HepG2 (cell line): ENCODE results near the gene AUTS2. TPM values are rescaled to one million over a fixed set of nuclear protein-coding genes. Genes with fewer than 3 reads are reported as not detected.

Experiments
- ATAC-seq: fragments of 200-7000 bp; cut with Tn5 transposase; 3 replicates; pipeline ENCODE4 v1.9.1; 2020; ENCODE audit warnings: mild to moderate bottlenecking, moderate library complexity
- BruUV-seq: library from RNA; stranded (reverse); fragments of 400-500 nt; replicated peaks from 2 replicates; lab custom pipeline; 2021; lab: Mats Ljungman, UMichigan
- CTCF ChIA-PET: fragments of 300-600 bp; formaldehyde crosslinking; extraction: SDS; loops from one replicate; lab custom pipeline; 2021; ENCODE audit warnings: low total read pairs, inconsistent platforms, low intra/inter-chr PET ratio; lab: Yijun Ruan, JAX
- POLR2A ChIA-PET: fragments of 350-600 bp; sonication (Branson Sonifier 250); formaldehyde crosslinking; loops from one replicate; lab custom pipeline; 2020; ENCODE audit warnings: antibody characterized with exemption, inconsistent platforms; lab: Yijun Ruan, JAX
- DNase-seq: peaks from one replicate; pipeline ENCODE4 v3.0.0-alpha.2; 2015; ENCODE audit warnings: low spot score
- FAIRE-seq: peaks from 3 replicates; lab custom pipeline; 2011; peaks lifted over from hg19 to GRCh38; lab: Jason Lieb, UNC
- H2AFZ ChIP-seq: one replicate; pipeline ENCODE4 v1.6.1; 2011; ENCODE audit warnings: low read length, inconsistent platforms
- H3K27ac ChIP-seq: fragments of 300-600 bp; 3 replicates; pipeline ENCODE4 v1.8.0; 2011; ENCODE audit warnings: mixed run types, mild to moderate bottlenecking, mixed read lengths, low read length, inconsistent platforms; ENCODE audit not compliant: insufficient read depth; ENCODE audit errors: extremely low read length
- H3K27me3 ChIP-seq, 2 experiments: fragments of 200-600 bp in 1 of 2; 2 replicates in 1 of 2; 3 replicates in 1 of 2; pipeline versions ENCODE4 v1.6.0 to v1.8.0; 2011; ENCODE audit warnings: low read length in 2 of 2, mild to moderate bottlenecking in 2 of 2, moderate library complexity in 2 of 2, inconsistent platforms in 1 of 2; ENCODE audit not compliant: insufficient read depth in 2 of 2, control insufficient read depth in 1 of 2
- H3K36me3 ChIP-seq, 2 experiments: fragments of 200-600 bp in 1 of 2; replicated peaks in 1 of 2; 2 replicates in 1 of 2; 3 replicates in 1 of 2; pipeline versions ENCODE4 v1.5.1 to v1.8.0; 2011; ENCODE audit warnings: low read length in 2 of 2, inconsistent platforms in 1 of 2; ENCODE audit not compliant: insufficient read depth in 2 of 2, control insufficient read depth in 1 of 2
- H3K4me1 ChIP-seq: 2 replicates; pipeline ENCODE4 v1.5.1; 2012; ENCODE audit warnings: low read length, inconsistent platforms; ENCODE audit not compliant: insufficient read depth
- H3K4me2 ChIP-seq: 2 replicates; pipeline ENCODE4 v1.6.0; 2011; ENCODE audit warnings: low read depth, low read length, inconsistent platforms
- H3K4me3 ChIP-seq, 3 experiments: fragments of 200-600 bp in 1 of 3; sonication (generic), shearing (Covaris generic) in 1 of 3; replicated peaks in 1 of 3; 2 replicates each; pipeline ENCODE4 v1.5.1; 2011 to 2016; ENCODE audit warnings: low read length in 3 of 3, inconsistent platforms in 2 of 3, low read depth in 2 of 3, mild to moderate bottlenecking in 2 of 3, control low read depth in 1 of 3, mixed read lengths in 1 of 3; ENCODE audit not compliant: insufficient read depth in 1 of 3
- H3K79me2 ChIP-seq: one replicate; pipeline ENCODE4 v1.6.1; 2011; ENCODE audit warnings: low read length, inconsistent platforms; ENCODE audit not compliant: insufficient read depth
- H3K9ac ChIP-seq: 2 replicates; pipeline ENCODE4 v1.6.0; 2011; ENCODE audit warnings: mild to moderate bottlenecking, low read depth, low read length, inconsistent platforms; ENCODE audit not compliant: insufficient read depth
- H3K9me3 ChIP-seq: 2 replicates; pipeline ENCODE4 v1.5.1; 2012; ENCODE audit warnings: mild to moderate bottlenecking, low read length
- H4K20me1 ChIP-seq: 2 replicates; pipeline ENCODE4 v1.6.0; 2011; ENCODE audit warnings: inconsistent platforms, mild to moderate bottlenecking, low read length, moderate library complexity; ENCODE audit not compliant: insufficient read depth
- ELF4 ChIP-seq: sonication (generic); formaldehyde crosslinking; IDR thresholded peaks from 2 replicates; pipeline ENCODE4 v1.5.0; 2020; ENCODE audit warnings: missing genetic modification reagents, mild to moderate bottlenecking, moderate library complexity, borderline replicate concordance
- ETV5 ChIP-seq: IDR thresholded peaks from 2 replicates; pipeline ENCODE4 v1.6.1; 2018; ENCODE audit warnings: missing biosample characterization, missing genetic modification reagents, inconsistent platforms, borderline replicate concordance
- ETV6 ChIP-seq: sonication (generic); formaldehyde crosslinking; conservative IDR thresholded peaks from 2 replicates; pipeline ENCODE4 v1.4.0; 2020; ENCODE audit warnings: missing genetic modification reagents
- FOXM1 ChIP-seq: sonication (generic); formaldehyde crosslinking; IDR thresholded peaks from 2 replicates; pipeline ENCODE4 v1.5.0; 2020; ENCODE audit warnings: missing genetic modification reagents
- POGZ ChIP-seq: sonication (generic); formaldehyde crosslinking; IDR thresholded peaks from 2 replicates; pipeline ENCODE4 v1.4.0; 2020; ENCODE audit warnings: mild to moderate bottlenecking, missing genetic modification reagents
- SUZ12 ChIP-seq: fragments of 150-350 bp; IDR thresholded peaks from 2 replicates; pipeline ENCODE4 v1.6.1; 2014; ENCODE audit warnings: low read depth, low read length
- ZBTB42 ChIP-seq: sonication (generic); formaldehyde crosslinking; IDR thresholded peaks from 2 replicates; pipeline ENCODE4 v1.5.0; 2020; ENCODE audit warnings: mild to moderate bottlenecking, missing genetic modification reagents
- ZFY ChIP-seq: sonication (generic); formaldehyde crosslinking; IDR thresholded peaks from 2 replicates; pipeline ENCODE4 v1.4.0; 2020; ENCODE audit warnings: missing genetic modification reagents
- ZNF235 ChIP-seq: sonication (generic); formaldehyde crosslinking; IDR thresholded peaks from 2 replicates; pipeline ENCODE4 v1.8.1; 2023; ENCODE audit warnings: mild to moderate bottlenecking, missing genetic modification reagents, borderline replicate concordance
- ZNF251 ChIP-seq: sonication (generic); formaldehyde crosslinking; IDR thresholded peaks from 2 replicates; pipeline ENCODE4 v1.9.0; 2021; ENCODE audit warnings: mild to moderate bottlenecking, missing genetic modification reagents
- ZNF264 ChIP-seq: sonication (generic); formaldehyde crosslinking; IDR thresholded peaks from 2 replicates; pipeline ENCODE4 v1.4.0; 2020; ENCODE audit warnings: missing genetic modification reagents
- ZNF382 ChIP-seq: sonication (generic); formaldehyde crosslinking; IDR thresholded peaks from 2 replicates; pipeline ENCODE4 v1.5.0; 2020; ENCODE audit warnings: missing genetic modification reagents, mild to moderate bottlenecking, borderline replicate concordance
- ZNF496 ChIP-seq: sonication (generic); formaldehyde crosslinking; IDR thresholded peaks from 2 replicates; pipeline ENCODE4 v1.8.1; 2023; ENCODE audit warnings: mild to moderate bottlenecking, moderate library complexity, missing genetic modification reagents; ENCODE audit not compliant: insufficient replicate concordance
- ZNF615 ChIP-seq: sonication (generic); formaldehyde crosslinking; IDR thresholded peaks from 2 replicates; pipeline ENCODE4 v1.5.0; 2020; ENCODE audit warnings: mild to moderate bottlenecking, missing genetic modification reagents, borderline replicate concordance
- ZNF780A ChIP-seq: sonication (generic); formaldehyde crosslinking; IDR thresholded peaks from 2 replicates; pipeline ENCODE4 v1.8.0; 2022; ENCODE audit warnings: mild to moderate bottlenecking, missing genetic modification reagents, moderate library complexity
- ZNF891 ChIP-seq: sonication (generic); formaldehyde crosslinking; IDR thresholded peaks from 2 replicates; pipeline ENCODE4 v1.5.0; 2020; ENCODE audit warnings: mild to moderate bottlenecking, missing genetic modification reagents
- WGBS: methylation state at CpG from one replicate; pipeline ENCODE4 v1.1.6; 2017; ENCODE audit warnings: low lambda C conversion rate; 5-methylcytosine and 5-hydroxymethylcytosine counted together
- in situ Hi-C: cut with HindIII; loops from 2 replicates; pipeline ENCODE4 v1.10.0; 2017; ENCODE audit warnings: low pct_unique_long_range_greater_than_20kb; ENCODE audit not compliant: extremely low pct_ligation_motif_present
- intact Hi-C: fragments of 100-400 bp; cut with micrococcal nuclease; formaldehyde crosslinking; loops from one replicate; pipeline ENCODE4 v1.10.0; 2022; ENCODE audit not compliant: unreplicated experiment
- polyA plus RNA-seq, 8 experiments: library from polyadenylated mRNA; depleted of rRNA in 3 of 8; stranded (reverse) in 7 of 8; unstranded in 1 of 8; fragments of >200 nt; fragmentation: Illumina TruSeq in 4 of 8; extraction: Trizol in 4 of 8; gene quantifications; 2 replicates each; pipeline versions ENCODE4 v1.2.1 to v1.2.3, GENCODE V29; 2011 to 2016; ENCODE audit warnings: low read depth in 4 of 8, missing spikeins in 1 of 8, mixed read lengths in 1 of 8; ENCODE audit not compliant: insufficient read depth in 1 of 8
- total RNA-seq, 5 experiments: library from RNA; depleted of rRNA; stranded (reverse); fragments of >200 nt; fragmentation: Illumina TruSeq; extraction: Trizol; gene quantifications; 2 replicates each; pipeline ENCODE4 v1.2.3, GENCODE V29; 2016; ENCODE audit warnings: low read depth in 1 of 5
- TF ChIP-seq, protein P1 (sequence below): IDR thresholded peaks from 2 replicates; pipeline ENCODE4 v1.6.1; 2016
- TF ChIP-seq, protein P2 (sequence below): sonication (generic); formaldehyde crosslinking; IDR thresholded peaks from 2 replicates; pipeline ENCODE4 v1.4.0; 2020; ENCODE audit warnings: mild to moderate bottlenecking, missing genetic modification reagents, borderline replicate concordance

AUTS2 gene
- total and polyA plus RNA-seq, 2 of the 13 experiments (the other 11 are each of a cell fraction or from before 2014, with no cell fraction given), result 0.38 TPM; not detected in 1

DNA sequence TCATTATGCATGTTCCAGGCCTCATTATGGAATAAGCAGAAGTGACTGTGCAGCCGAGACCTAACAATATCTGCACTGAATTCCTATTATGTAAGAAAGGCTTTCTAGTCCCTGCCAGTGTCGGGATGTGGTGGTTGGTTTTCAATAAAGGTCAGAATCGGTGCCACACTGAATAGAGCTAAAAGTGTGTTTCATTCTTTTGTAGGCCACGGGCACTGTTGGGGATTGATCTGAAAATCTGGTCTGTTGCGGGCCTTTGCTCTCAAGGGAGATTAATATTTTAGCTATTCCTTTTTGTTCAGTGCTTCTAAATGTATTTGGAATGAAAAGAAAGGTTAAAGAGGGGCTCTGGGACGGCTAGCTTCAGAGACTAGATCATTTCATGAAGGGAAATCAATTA is 974.3 kb downstream of the AUTS2 start:
- no peaks in the 10 kb centered on the region for H3K27me3 ChIP-seq
- DNase-seq (no peak), ATAC-seq (no peak), FAIRE-seq (no peak)
- TF ChIP-seq ZNF780A (CRISPR knock-in tag) (no peak), ETV6 (no peak), ETV5 (CRISPR knock-in tag) (no peak), ZNF891 (CRISPR knock-in tag) (no peak), ZNF615 (CRISPR knock-in tag) (no peak), SUZ12 (no peak), ZFY (no peak), ZNF496 (CRISPR knock-in tag) (no peak), ZNF235 (no peak)
- H3K4me1 ChIP-seq, result peaks cover 33% of the 10 kb centered on the region
- H3K36me3 ChIP-seq, result no peaks in the 10 kb centered on the region
- no peaks in the 10 kb centered on the region for H3K79me2 ChIP-seq
- POLR2A ChIA-PET, result no interaction called here
- no peak overlapping the region for H3K4me2 ChIP-seq
- in situ Hi-C loops, result no loop called here
- H2AFZ ChIP-seq, result no peak overlapping the region
- WGBS, result 69% methylated on average over 6 of the region's 6 CpGs
- no peak overlapping the region for H3K4me3 ChIP-seq
- no peaks in the 10 kb centered on the region for H3K9me3 ChIP-seq
- CTCF ChIA-PET, result no interaction called here
- intact Hi-C loops, result no loop called here
- no TSS peak for BruUV-seq
- H3K27ac ChIP-seq, result no peak overlapping the region
- no peaks in the 10 kb centered on the region for H4K20me1 ChIP-seq
- no peak overlapping the region for H3K9ac ChIP-seq

DNA sequence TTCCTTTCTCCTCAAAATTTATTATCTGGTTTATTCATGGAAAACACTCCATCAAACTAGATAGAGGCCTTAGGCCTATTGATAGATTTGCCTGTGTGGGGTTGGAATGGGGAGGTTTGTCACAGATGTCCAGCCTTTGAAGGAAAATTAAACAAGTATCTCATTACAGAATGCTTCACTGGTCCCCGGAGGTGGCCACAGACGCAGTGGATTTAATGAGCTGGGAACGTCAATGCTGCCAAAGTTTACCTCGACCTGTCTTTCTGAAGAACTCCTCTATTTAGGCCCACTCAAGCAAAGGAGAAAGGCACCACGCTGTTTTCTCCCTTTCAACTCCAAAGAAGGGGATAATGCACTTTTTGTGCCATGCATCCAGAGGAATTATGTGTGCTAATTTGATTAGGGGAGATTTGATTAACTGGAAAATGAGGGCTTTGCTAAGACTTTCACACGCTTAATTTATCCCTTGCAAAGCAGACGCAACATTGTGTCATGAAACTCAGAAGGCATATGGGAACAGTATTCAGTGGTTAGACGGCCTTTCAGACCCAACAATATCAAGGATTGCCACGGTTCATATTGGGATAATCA is 974.9 kb downstream of the AUTS2 start:
- H3K9ac ChIP-seq, result no peak overlapping the region
- BruUV-seq, result no TSS peak
- in situ Hi-C loops, result no loop called here
- FAIRE-seq, result no peak
- no peaks in the 10 kb centered on the region for H3K9me3 ChIP-seq
- no peak for ATAC-seq
- H3K4me1 ChIP-seq, result peaks cover 33% of the 10 kb centered on the region
- H3K27ac ChIP-seq, result no peak overlapping the region
- no peak overlapping the region for H3K4me2 ChIP-seq
- intact Hi-C loops, result no loop called here
- no peaks in the 10 kb centered on the region for H3K27me3 ChIP-seq
- CTCF ChIA-PET, result no interaction called here
- H2AFZ ChIP-seq, result no peak overlapping the region
- 50% methylated on average over 9 of the region's 9 CpGs for WGBS
- no peaks in the 10 kb centered on the region for H3K79me2 ChIP-seq
- H3K36me3 ChIP-seq, result no peaks in the 10 kb centered on the region
- TF ChIP-seq ZBTB42 (CRISPR knock-in tag) (no peak), ZFY (no peak), ZNF251 (CRISPR knock-in tag) (no peak), FOXM1 (CRISPR knock-in tag) (no peak), POGZ (CRISPR knock-in tag) (no peak), ZNF264 (CRISPR knock-in tag) (no peak), ZNF382 (no peak), ELF4 (CRISPR knock-in tag) (no peak)
- TF ChIP-seq, protein P1, sequence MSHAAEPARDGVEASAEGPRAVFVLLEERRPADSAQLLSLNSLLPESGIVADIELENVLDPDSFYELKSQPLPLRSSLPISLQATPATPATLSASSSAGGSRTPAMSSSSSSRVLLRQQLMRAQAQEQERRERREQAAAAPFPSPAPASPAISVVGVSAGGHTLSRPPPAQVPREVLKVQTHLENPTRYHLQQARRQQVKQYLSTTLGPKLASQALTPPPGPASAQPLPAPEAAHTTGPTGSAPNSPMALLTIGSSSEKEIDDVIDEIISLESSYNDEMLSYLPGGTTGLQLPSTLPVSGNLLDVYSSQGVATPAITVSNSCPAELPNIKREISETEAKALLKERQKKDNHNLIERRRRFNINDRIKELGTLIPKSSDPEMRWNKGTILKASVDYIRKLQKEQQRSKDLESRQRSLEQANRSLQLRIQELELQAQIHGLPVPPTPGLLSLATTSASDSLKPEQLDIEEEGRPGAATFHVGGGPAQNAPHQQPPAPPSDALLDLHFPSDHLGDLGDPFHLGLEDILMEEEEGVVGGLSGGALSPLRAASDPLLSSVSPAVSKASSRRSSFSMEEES (CRISPR knock-in tag), result no peak
- TF ChIP-seq, protein P2, sequence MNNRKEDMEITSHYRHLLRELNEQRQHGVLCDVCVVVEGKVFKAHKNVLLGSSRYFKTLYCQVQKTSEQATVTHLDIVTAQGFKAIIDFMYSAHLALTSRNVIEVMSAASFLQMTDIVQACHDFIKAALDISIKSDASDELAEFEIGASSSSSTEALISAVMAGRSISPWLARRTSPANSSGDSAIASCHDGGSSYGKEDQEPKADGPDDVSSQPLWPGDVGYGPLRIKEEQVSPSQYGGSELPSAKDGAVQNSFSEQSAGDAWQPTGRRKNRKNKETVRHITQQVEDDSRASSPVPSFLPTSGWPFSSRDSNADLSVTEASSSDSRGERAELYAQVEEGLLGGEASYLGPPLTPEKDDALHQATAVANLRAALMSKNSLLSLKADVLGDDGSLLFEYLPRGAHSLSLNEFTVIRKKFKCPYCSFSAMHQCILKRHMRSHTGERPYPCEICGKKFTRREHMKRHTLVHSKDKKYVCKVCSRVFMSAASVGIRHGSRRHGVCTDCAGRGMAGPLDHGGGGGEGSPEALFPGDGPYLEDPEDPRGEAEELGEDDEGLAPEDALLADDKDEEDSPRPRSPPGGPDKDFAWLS (CRISPR knock-in tag), result no peak
- DNase-seq, result no peak
- H4K20me1 ChIP-seq, result no peaks in the 10 kb centered on the region
- POLR2A ChIA-PET, result no interaction called here
- H3K4me3 ChIP-seq, result no peak overlapping the region
